Large intestine (tissue), 3 donors: ENCODE results near the gene DNAH8. TPM values are rescaled to one million over a fixed set of nuclear protein-coding genes. Genes with fewer than 3 reads are reported as not detected.
"Not testable (repeated sequence)": the region's sequence is repeated elsewhere in the genome, so short reads cannot be mapped to it uniquely, and the experiment has no call there.

Experiments
- DNase-seq, 2 donors: peaks; one replicate each; pipeline versions ENCODE4 v3.0.0 to v3.0.0-alpha.2; 2013
- H3K27ac ChIP-seq: one replicate; pipeline ENCODE4 v1.5.1; 2013; ENCODE audit warnings: low read length
- H3K27me3 ChIP-seq: 2 replicates; pipeline ENCODE4 v1.6.1; 2013; ENCODE audit warnings: low read length; ENCODE audit not compliant: control insufficient read depth, insufficient read depth
- H3K36me3 ChIP-seq: 2 replicates; pipeline ENCODE4 v1.6.1; 2013; ENCODE audit warnings: low read length; ENCODE audit not compliant: control insufficient read depth, insufficient read depth
- H3K4me1 ChIP-seq: one replicate; pipeline ENCODE4 v1.6.1; 2013; ENCODE audit warnings: low read length; ENCODE audit not compliant: control insufficient read depth, insufficient read depth
- H3K4me3 ChIP-seq: one replicate; pipeline ENCODE4 v1.5.1; 2013; ENCODE audit warnings: low read length
- H3K9me3 ChIP-seq: one replicate; pipeline ENCODE4 v1.6.1; 2013; ENCODE audit warnings: mild to moderate bottlenecking, low read depth, low read length, moderate library complexity; ENCODE audit not compliant: control insufficient read depth
- WGBS: methylation state at CpG from one replicate; pipeline ENCODE4 v1.1.5; 2013; ENCODE audit warnings: low lambda C conversion rate; ENCODE audit not compliant: insufficient coverage; 5-methylcytosine and 5-hydroxymethylcytosine counted together
- polyA plus RNA-seq: library from polyadenylated mRNA; unstranded; fragments of 120-200 nt; gene quantifications from one replicate; pipeline ENCODE4 v1.2.1, GENCODE V29; 2013

DNAH8 gene
- polyA plus RNA-seq, 1 donor = 0.01 TPM

DNA sequence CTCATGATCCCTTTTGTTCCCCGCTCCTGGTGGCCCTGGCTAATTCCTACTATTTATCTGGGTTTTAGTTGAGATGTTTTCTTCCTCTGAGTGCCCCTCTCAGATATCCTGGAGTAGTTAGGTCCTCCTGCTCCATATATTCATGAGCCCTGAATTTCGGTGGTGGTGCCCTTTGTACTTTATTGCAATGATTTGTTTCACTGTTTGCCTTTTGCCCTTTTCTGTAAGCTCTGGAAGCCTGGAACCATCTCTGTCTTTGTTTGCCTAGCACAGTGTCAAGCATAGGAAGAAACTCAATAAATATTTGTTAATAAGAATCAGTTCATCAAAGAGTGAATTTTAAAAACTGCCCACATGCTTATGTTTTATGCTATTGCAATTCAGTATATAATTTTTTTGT, 144.9 kb downstream of the DNAH8 start:
- H3K27ac ChIP-seq = no peak overlapping the region
- no peak overlapping the region for H3K4me3 ChIP-seq
- no peaks in the 10 kb centered on the region for H3K36me3 ChIP-seq
- H3K9me3 ChIP-seq = no peaks in the 10 kb centered on the region
- H3K27me3 ChIP-seq = no peaks in the 10 kb centered on the region
- peaks cover 3% of the 10 kb centered on the region for H3K4me1 ChIP-seq
- peak in 1 of 2 donors; percentile 24 for DNase-seq
- whole genome bisulfite sequencing = 0% methylated on average over 1 of the region's 2 CpGs

DNA sequence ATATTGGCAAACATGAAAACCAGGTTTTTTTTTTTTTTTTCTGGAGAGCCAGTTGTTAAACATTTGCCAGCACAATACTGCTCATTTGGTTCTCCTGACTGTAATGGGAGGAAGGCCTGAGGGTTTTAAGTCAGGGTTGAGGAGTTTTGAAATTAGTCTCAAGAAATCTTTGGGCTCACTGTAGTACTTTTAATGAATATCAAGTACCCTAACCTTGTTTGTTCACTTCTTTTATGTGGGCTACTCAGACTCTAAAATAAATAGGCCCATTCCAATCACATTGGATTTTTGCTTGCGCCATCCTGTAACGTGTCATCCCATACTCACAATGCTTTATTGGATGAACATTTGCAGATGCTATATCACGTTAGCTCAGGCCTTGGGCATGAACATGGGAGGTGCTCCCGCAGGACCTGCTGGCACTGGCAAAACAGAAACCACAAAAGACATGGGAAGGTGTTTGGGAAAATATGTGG, 146.9 kb downstream of the DNAH8 start:
- Histone ChIP-seq H3K4me3 (no peak overlapping the region), H3K27me3 (no peaks in the 10 kb centered on the region), H3K36me3 (no peaks in the 10 kb centered on the region), H3K9me3 (no peaks in the 10 kb centered on the region), H3K27ac (no peak overlapping the region), H3K4me1 (no peaks in the 10 kb centered on the region)
- 100% methylated on average over 4 of the region's 4 CpGs for WGBS
- DNase-seq = no peak

- H3K27ac ChIP-seq = no peak overlapping the region
- H3K36me3 ChIP-seq = no peaks in the 10 kb centered on the region
- peaks cover 3% of the 10 kb centered on the region for H3K27me3 ChIP-seq
- H3K9me3 ChIP-seq = no peaks in the 10 kb centered on the region
- H3K4me1 ChIP-seq = no peaks in the 10 kb centered on the region
- DNase-seq = no peak
- no peak overlapping the region for H3K4me3 ChIP-seq
- no CpG with 5 or more reads among the region's 1 CpG for WGBS
Observed at GRCh38 chr6:38865521-38866174, 150.5 kb downstream of the DNAH8 start.

DNA sequence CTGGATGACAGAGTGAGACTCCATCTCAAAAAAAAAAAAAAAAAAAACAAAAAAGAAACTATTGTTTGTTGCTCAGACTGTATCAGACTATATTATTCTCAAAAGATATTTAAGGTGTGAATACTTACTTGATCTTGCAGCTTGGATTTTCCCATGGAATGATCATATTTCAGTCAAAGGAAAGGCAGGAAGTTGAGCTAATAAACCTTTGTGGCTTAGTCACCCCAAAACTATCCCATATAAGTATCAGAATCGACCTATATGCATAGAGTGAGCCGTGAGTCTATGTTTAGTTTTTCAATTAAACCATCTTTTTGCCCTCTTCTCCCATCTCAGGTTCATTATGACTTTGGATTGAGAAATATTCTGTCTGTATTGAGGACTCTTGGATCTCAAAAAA, 152.6 kb downstream of the DNAH8 start:
- Histone ChIP-seq H3K27ac (no peak overlapping the region), H3K4me3 (no peak overlapping the region), H3K9me3 (no peaks in the 10 kb centered on the region), H3K27me3 (peaks cover 3% of the 10 kb centered on the region), H3K36me3 (no peaks in the 10 kb centered on the region), H3K4me1 (no peaks in the 10 kb centered on the region)
- no CpG with 5 or more reads among the region's 2 CpGs for WGBS
- no peak for DNase-seq

DNA sequence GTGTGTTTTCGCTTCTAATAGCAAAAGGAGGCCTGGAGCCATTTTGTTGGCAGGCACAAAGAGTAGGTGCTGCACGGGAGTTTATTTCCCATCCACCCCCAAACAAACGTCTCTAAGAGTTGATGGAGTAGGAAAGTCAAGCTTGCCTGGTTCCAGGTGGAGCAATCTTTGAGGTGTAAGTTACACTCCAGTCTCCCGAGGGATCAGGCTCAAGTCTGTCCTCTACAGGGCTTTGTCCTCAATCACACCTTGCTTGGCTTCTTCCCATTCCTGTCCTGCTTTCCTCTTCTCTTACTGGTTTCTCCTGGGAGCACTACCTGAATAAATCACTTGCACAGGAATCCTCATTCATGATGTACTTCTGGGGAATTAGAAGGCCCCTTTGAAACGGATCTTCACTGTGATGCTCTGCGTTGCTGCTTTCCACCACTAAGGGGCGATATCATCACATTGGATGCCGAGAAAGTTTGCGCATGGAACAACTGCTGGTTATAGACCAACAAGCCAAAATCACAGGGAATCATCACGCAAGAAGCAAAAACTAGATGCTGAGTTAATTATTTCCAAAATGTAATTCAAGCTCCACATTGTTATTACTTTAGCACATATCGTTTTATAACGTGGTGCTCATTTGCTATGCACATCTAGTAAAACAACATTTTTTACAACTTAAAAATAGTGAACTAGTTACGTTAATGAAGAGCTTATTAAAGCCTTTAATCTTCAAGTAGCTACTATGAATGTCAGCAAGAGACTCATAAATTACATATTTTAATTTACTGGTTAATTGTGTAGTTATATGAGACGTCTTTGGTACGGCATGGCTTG, 156.8 kb downstream of the DNAH8 start:
- Histone ChIP-seq H3K36me3 (no peaks in the 10 kb centered on the region), H3K9me3 (no peaks in the 10 kb centered on the region), H3K27ac (no peak overlapping the region), H3K4me3 (no peak overlapping the region), H3K4me1 (no peaks in the 10 kb centered on the region), H3K27me3 (peaks cover 3% of the 10 kb centered on the region)
- DNase-seq = peak; percentile 26 to 53
- WGBS = 0% methylated on average over 1 of the region's 15 CpGs

DNA sequence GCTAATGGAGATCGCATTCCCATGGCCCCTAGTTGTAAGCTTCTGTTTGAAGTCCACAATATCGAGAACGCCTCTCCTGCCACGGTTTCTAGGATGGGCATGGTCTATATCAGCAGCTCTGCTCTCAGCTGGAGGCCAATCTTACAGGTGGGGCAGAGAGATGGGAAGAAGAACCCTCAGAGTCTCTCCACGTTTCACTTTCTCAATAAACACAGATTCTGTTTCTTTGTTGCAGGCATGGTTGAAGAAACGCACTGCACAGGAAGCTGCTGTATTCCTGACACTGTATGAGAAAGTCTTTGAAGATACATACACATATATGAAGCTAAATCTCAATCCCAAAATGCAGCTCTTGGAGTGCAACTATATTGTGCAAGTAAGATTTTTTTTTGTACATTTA, 157.9 kb downstream of the DNAH8 start:
- peaks cover 3% of the 10 kb centered on the region for H3K27me3 ChIP-seq
- WGBS = no CpG with 5 or more reads among the region's 6 CpGs

GRCh38 chr6:38873816-38874215, 158.7 kb downstream of the DNAH8 start:
- not testable (repeated sequence) for H3K9me3 ChIP-seq, DNase-seq, H3K36me3 ChIP-seq, H3K27ac ChIP-seq, H3K4me1 ChIP-seq, H3K27me3 ChIP-seq, H3K4me3 ChIP-seq
- 83% methylated on average over 1 of the region's 1 CpG for WGBS

More for the DNA sequence above, 157.9 kb downstream of the DNAH8 start:
- H3K4me1 ChIP-seq = no peaks in the 10 kb centered on the region
- H3K4me3 ChIP-seq = no peak overlapping the region
- no peaks in the 10 kb centered on the region for H3K9me3 ChIP-seq
- H3K36me3 ChIP-seq = no peaks in the 10 kb centered on the region
- no peak overlapping the region for H3K27ac ChIP-seq
- DNase-seq = no peak

GRCh38 chr6:38876475-38876874, 161.4 kb downstream of the DNAH8 start:
- H3K27ac ChIP-seq = no peak overlapping the region
- no peaks in the 10 kb centered on the region for H3K36me3 ChIP-seq
- no peak for DNase-seq
- WGBS = no CpG with 5 or more reads among the region's 7 CpGs
- H3K4me3 ChIP-seq = no peak overlapping the region
- H3K9me3 ChIP-seq = no peaks in the 10 kb centered on the region
- H3K27me3 ChIP-seq = no peaks in the 10 kb centered on the region
- no peaks in the 10 kb centered on the region for H3K4me1 ChIP-seq

GRCh38 chr6:38877721-38878120, 162.6 kb downstream of the DNAH8 start:
- 100% methylated on average over 1 of the region's 3 CpGs for WGBS

DNA sequence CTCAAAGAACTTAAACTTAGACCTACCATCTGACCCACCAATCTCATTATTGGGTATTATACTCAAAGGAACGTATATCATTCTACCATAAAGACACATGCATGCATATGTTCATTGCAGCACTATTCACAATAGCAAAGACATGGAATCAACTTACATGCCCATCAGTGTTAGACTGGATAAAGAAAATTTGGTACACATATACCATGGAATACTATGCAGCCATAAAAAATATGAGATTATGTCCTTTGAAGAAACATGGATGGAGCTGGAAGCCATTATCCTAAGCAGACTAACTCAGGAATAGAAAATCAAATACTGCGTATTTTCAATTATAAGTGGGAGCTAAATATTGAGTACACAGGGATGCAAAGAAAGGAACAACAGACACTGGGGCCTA, 167.0 kb downstream of the DNAH8 start:
- WGBS = 100% methylated on average over 1 of the region's 2 CpGs
- Histone ChIP-seq H3K27me3 (no peaks in the 10 kb centered on the region), H3K4me3 (no peak overlapping the region), H3K27ac (no peak overlapping the region), H3K9me3 (no peaks in the 10 kb centered on the region), H3K36me3 (no peaks in the 10 kb centered on the region), H3K4me1 (no peaks in the 10 kb centered on the region)
- no peak for DNase-seq

More at GRCh38 chr6:38877721-38878120, 162.6 kb downstream of the DNAH8 start:
- H3K9me3 ChIP-seq = no peaks in the 10 kb centered on the region
- H3K27ac ChIP-seq = no peak overlapping the region
- DNase-seq = no peak
- H3K36me3 ChIP-seq = no peaks in the 10 kb centered on the region
- no peaks in the 10 kb centered on the region for H3K27me3 ChIP-seq
- H3K4me3 ChIP-seq = no peak overlapping the region
- H3K4me1 ChIP-seq = no peaks in the 10 kb centered on the region
